Endothelial cell of umbilical vein (primary cell): Measurements from ENCODE around the gene CHST15. TPM values are rescaled to one million over a fixed set of nuclear protein-coding genes. Genes with fewer than 3 reads are reported as not detected.

Experiments
- BruUV-seq: library from RNA; stranded (reverse); fragments of 400-500 nt; replicated peaks from 2 replicates; lab custom pipeline; 2021; lab: Mats Ljungman, UMichigan
- CTCF ChIA-PET: fragments of 300-600, 350-600 bp; sonication (Branson Sonifier 250); formaldehyde crosslinking; loops from one replicate; lab custom pipeline; 2021; ENCODE audit warnings: antibody characterized with exemption, inconsistent platforms; lab: Charles Lee
- POLR2A ChIA-PET: fragments of 300-600, 350-600 bp; sonication (Branson Sonifier 250); formaldehyde crosslinking; loops from one replicate; lab custom pipeline; 2021; ENCODE audit warnings: antibody characterized with exemption, inconsistent platforms; lab: Charles Lee
- DNase-seq: peaks from one replicate; pipeline ENCODE4 v3.0.0-alpha.2; 2011; ENCODE audit warnings: low read depth, low spot score
- FAIRE-seq: peaks from 2 replicates; lab custom pipeline; 2011; peaks lifted over from hg19 to GRCh38; lab: Jason Lieb, UNC
- H2AFZ ChIP-seq: 2 replicates; pipeline ENCODE4 v1.6.0; 2012; ENCODE audit warnings: low read depth, low read length, control low read depth, inconsistent platforms
- H3K27ac ChIP-seq: 2 replicates; pipeline ENCODE4 v1.5.1; 2011; ENCODE audit warnings: low read depth, mild to moderate bottlenecking, control low read depth, low read length, moderate library complexity; ENCODE audit not compliant: insufficient read depth
- H3K27me3 ChIP-seq, 2 experiments: 2 replicates each; pipeline versions ENCODE4 v1.6.0 to v1.6.1; 2011; ENCODE audit warnings: low read length in 2 of 2, mixed read lengths in 1 of 2; ENCODE audit not compliant: control insufficient read depth in 2 of 2, insufficient read depth in 2 of 2
- H3K36me3 ChIP-seq, 2 experiments: 2 replicates in 1 of 2; 3 replicates in 1 of 2; pipeline ENCODE4 v1.5.1; 2011; ENCODE audit warnings: low read length in 2 of 2, mild to moderate bottlenecking in 1 of 2, moderate library complexity in 1 of 2; ENCODE audit not compliant: control insufficient read depth in 2 of 2, insufficient read depth in 2 of 2; ENCODE audit errors: extremely low read depth in 1 of 2
- H3K4me1 ChIP-seq: 3 replicates; pipeline ENCODE4 v1.5.1; 2011; ENCODE audit warnings: mild to moderate bottlenecking, low read length; ENCODE audit not compliant: control insufficient read depth, insufficient read depth; ENCODE audit errors: extremely low read depth
- H3K4me2 ChIP-seq: 2 replicates; pipeline ENCODE4 v1.6.1; 2011; ENCODE audit warnings: low read length, control low read depth, mixed read lengths; ENCODE audit not compliant: insufficient read depth
- H3K4me3 ChIP-seq, 3 experiments: fragments of 200-600 bp in 1 of 3; sonication (generic), shearing (Covaris generic) in 1 of 3; replicated peaks in 1 of 3; 2 replicates each; pipeline ENCODE4 v1.5.1; 2011 to 2016; ENCODE audit warnings: control low read depth in 3 of 3, low read length in 3 of 3, mild to moderate bottlenecking in 2 of 3, inconsistent platforms in 1 of 3, low read depth in 1 of 3, moderate library complexity in 1 of 3; ENCODE audit not compliant: insufficient read depth in 1 of 3
- H3K79me2 ChIP-seq: 2 replicates; pipeline ENCODE4 v1.6.0; 2012; ENCODE audit warnings: low read length, inconsistent platforms; ENCODE audit not compliant: control insufficient read depth, insufficient read depth
- H3K9ac ChIP-seq: replicated peaks from 2 replicates; pipeline ENCODE3; 2011; ENCODE audit warnings: low read length, control low read depth; ENCODE audit not compliant: insufficient read depth; ENCODE audit errors: extremely low read depth
- H3K9me1 ChIP-seq: replicated peaks from 3 replicates; pipeline ENCODE4 v1.6.0; 2011; ENCODE audit warnings: mild to moderate bottlenecking, low read length; ENCODE audit not compliant: control insufficient read depth, insufficient read depth; ENCODE audit errors: extremely low read depth
- H3K9me3 ChIP-seq: replicated peaks from 2 replicates; pipeline ENCODE4 v1.5.1; 2012; ENCODE audit warnings: low read length, inconsistent platforms; ENCODE audit not compliant: control insufficient read depth, insufficient read depth
- H4K20me1 ChIP-seq: replicated peaks from 2 replicates; pipeline ENCODE3; 2011; ENCODE audit warnings: mild to moderate bottlenecking, low read length; ENCODE audit not compliant: control insufficient read depth, insufficient read depth; ENCODE audit errors: extremely low read depth
- EZH2 ChIP-seq: IDR thresholded peaks from 2 replicates; pipeline ENCODE4 v1.6.1; 2012; ENCODE audit warnings: borderline replicate concordance, low read depth, mild to moderate bottlenecking, moderate library complexity, low read length, inconsistent platforms; ENCODE audit not compliant: severe bottlenecking
- FOS ChIP-seq: IDR thresholded peaks from 2 replicates; pipeline ENCODE4 v1.6.1; 2011; ENCODE audit warnings: mild to moderate bottlenecking, low read length, moderate library complexity, borderline replicate concordance; ENCODE audit not compliant: insufficient read depth
- GATA2 ChIP-seq: IDR thresholded peaks from 2 replicates; pipeline ENCODE4 v1.7.0; 2011; ENCODE audit warnings: low read depth, mild to moderate bottlenecking, moderate library complexity, mixed read lengths, low read length; ENCODE audit not compliant: insufficient read length, insufficient read depth
- JUN ChIP-seq: IDR thresholded peaks from 2 replicates; pipeline ENCODE4 v1.6.1; 2011; ENCODE audit warnings: borderline replicate concordance, low read depth; ENCODE audit not compliant: insufficient read length, insufficient read depth
- MYC ChIP-seq: IDR thresholded peaks from one replicate; pipeline ENCODE4 v1.6.1; 2011; ENCODE audit warnings: mild to moderate bottlenecking, low read depth, low read length
- POLR2A ChIP-seq: IDR thresholded peaks from 2 replicates; pipeline ENCODE4 v1.6.1; 2012; ENCODE audit warnings: low read depth, mild to moderate bottlenecking, control low read depth, low read length
- POLR2AphosphoS5 ChIP-seq: IDR thresholded peaks from 2 replicates; pipeline ENCODE4 v1.6.1; 2012; ENCODE audit warnings: low read depth, mild to moderate bottlenecking, control low read depth, low read length, moderate library complexity; ENCODE audit not compliant: insufficient read depth
- dilution Hi-C: fragments of 300-500 bp; cut with MboI; formaldehyde crosslinking; loops from one replicate; pipeline ENCODE4 v1.15.0; 2019; ENCODE audit warnings: low sequenced_read_pairs; ENCODE audit not compliant: extremely low pct_ligation_motif_present
- intact Hi-C: fragments of 100-400 bp; cut with micrococcal nuclease; formaldehyde crosslinking; loops from one replicate; pipeline ENCODE4 v1.10.0; 2022
- polyA plus RNA-seq, 4 experiments: library from polyadenylated mRNA; depleted of rRNA in 3 of 4; stranded (reverse) in 3 of 4; unstranded in 1 of 4; fragments of >200 nt; gene quantifications; 2 replicates each; pipeline versions ENCODE4 v1.2.1 to v1.2.3, GENCODE V29; 2011 to 2012; ENCODE audit warnings: missing spikeins in 1 of 4
- total RNA-seq: library from RNA; stranded (reverse); gene quantifications from 2 replicates; pipeline ENCODE4 v1.2.3, GENCODE V29; 2021
- TF ChIP-seq, protein P1 (sequence below): IDR thresholded peaks from 2 replicates; pipeline ENCODE4 v1.6.1; 2011; ENCODE audit not compliant: insufficient read depth, insufficient read length
- TF ChIP-seq, protein P2 (sequence below), 2 donors: IDR thresholded peaks; 1 replicate in 1 of 2; 2 replicates in 1 of 2; pipeline ENCODE4 v1.5.1; 2011; ENCODE audit warnings: low read length in 2 of 2, mild to moderate bottlenecking in 2 of 2, moderate library complexity in 2 of 2, control low read depth in 1 of 2, inconsistent platforms in 1 of 2, low read depth in 1 of 2; ENCODE audit not compliant: insufficient read depth in 1 of 2; ENCODE audit errors: extremely low read depth in 1 of 2

Gene CHST15
- total and polyA plus RNA-seq, 2 donors (not counting 3 experiments of a cell fraction or from before 2014, with no cell fraction given) = 23.1 to 29.2 TPM

DNA sequence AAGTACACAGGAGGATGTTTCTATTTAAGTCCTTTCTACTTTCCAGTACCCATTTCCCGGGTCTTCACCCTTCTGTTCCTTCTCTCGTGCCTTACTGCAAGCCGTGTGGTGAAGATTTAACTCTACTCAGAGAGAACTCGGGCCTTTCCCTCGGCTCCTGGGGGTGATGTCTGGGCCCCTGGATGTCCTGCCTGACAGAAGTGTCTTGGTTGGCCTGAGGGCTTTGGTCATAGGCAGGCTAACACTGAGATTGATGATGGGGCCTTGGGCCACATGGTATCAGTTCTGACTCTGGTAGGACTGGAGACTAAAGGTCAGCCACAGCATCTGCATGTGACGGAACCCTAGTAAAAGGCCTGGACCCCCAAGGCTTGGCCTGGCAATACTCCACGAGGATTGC is 80.4 kb downstream of the CHST15 start:
- no peak overlapping the region for H3K4me2 ChIP-seq
- CTCF ChIA-PET = no interaction called here
- intact Hi-C loops = no loop called here
- H3K36me3 ChIP-seq = peaks cover 0 to 12% of the 10 kb centered on the region in 2 experiments
- no peak for FAIRE-seq
- TF ChIP-seq, protein P1, sequence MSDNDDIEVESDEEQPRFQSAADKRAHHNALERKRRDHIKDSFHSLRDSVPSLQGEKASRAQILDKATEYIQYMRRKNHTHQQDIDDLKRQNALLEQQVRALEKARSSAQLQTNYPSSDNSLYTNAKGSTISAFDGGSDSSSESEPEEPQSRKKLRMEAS = no peak
- TF ChIP-seq POLR2AphosphoS5 (no peak), JUN (no peak), GATA2 (no peak), EZH2 (no peak), POLR2A (no peak), FOS (no peak), MYC (no peak)
- TF ChIP-seq, protein P2, sequence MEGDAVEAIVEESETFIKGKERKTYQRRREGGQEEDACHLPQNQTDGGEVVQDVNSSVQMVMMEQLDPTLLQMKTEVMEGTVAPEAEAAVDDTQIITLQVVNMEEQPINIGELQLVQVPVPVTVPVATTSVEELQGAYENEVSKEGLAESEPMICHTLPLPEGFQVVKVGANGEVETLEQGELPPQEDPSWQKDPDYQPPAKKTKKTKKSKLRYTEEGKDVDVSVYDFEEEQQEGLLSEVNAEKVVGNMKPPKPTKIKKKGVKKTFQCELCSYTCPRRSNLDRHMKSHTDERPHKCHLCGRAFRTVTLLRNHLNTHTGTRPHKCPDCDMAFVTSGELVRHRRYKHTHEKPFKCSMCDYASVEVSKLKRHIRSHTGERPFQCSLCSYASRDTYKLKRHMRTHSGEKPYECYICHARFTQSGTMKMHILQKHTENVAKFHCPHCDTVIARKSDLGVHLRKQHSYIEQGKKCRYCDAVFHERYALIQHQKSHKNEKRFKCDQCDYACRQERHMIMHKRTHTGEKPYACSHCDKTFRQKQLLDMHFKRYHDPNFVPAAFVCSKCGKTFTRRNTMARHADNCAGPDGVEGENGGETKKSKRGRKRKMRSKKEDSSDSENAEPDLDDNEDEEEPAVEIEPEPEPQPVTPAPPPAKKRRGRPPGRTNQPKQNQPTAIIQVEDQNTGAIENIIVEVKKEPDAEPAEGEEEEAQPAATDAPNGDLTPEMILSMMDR (IDR thresholded peaks at IDR 0.05; ENCODE audit: extremely low read depth in 1 of 2, insufficient read depth in 1 of 2, low read depth in 1 of 2, low read length in 2 of 2) = no peak
- H3K9ac ChIP-seq = no peak overlapping the region
- no peaks in the 10 kb centered on the region for H3K79me2 ChIP-seq
- no TSS peak for BruUV-seq
- dilution Hi-C loops = no loop called here
- POLR2A ChIA-PET = no interaction called here
- H3K9me1 ChIP-seq = no peaks in the 10 kb centered on the region
- H4K20me1 ChIP-seq = no peaks in the 10 kb centered on the region
- no peak for DNase-seq
- no peaks in the 10 kb centered on the region for H3K9me3 ChIP-seq
- H3K4me3 ChIP-seq = no peak overlapping the region
- no peak overlapping the region for H2AFZ ChIP-seq
- no peaks in the 10 kb centered on the region for H3K27me3 ChIP-seq
- no peak overlapping the region for H3K27ac ChIP-seq
- no peaks in the 10 kb centered on the region for H3K4me1 ChIP-seq
